ENCODE data around the gene SNCG. TPM values are rescaled to one million over a fixed set of nuclear protein-coding genes. Genes with fewer than 3 reads are reported as not detected.
A peak's percentile ranks its signal among the peaks of the same experiment; 100 is the strongest.

Gene SNCG
- total RNA-seq, 1 experiment from 2014 or later, result 7.3 TPM

GRCh38 chr10:86956848-86957448, 1.5 kb upstream of the SNCG start:
- ChIA-PET POLR2A (interaction anchor here (0.6 to 1.6 kb wide), 5 partner anchors 9 to 230 kb away, joined by 3 to 6 read pairs (median 6); partner anchors contain the start of gene ADIRF), CTCF (interaction anchor here (0.6 to 3.5 kb wide), 5 partner anchors 11 to 231 kb away, joined by 3 to 22 read pairs (median 4); partner anchors contain the start of gene ADIRF)
- no TSS peak for BruUV-seq (replicated peaks)
- Mint-ChIP-seq H3K4me3 (ENCODE audit: unreplicated experiment) (no peak overlapping the region), H3K9me3 (ENCODE audit: unreplicated experiment) (peaks cover 7% of the 10 kb centered on the region), H3K36me3 (ENCODE audit: insufficient read depth, unreplicated experiment) (no peaks in the 10 kb centered on the region), H3K4me1 (ENCODE audit: insufficient read depth, unreplicated experiment) (peaks cover 12% of the 10 kb centered on the region), H3K27ac (ENCODE audit: low read depth, unreplicated experiment) (no peak overlapping the region), H3K27me3 (ENCODE audit: insufficient read depth, unreplicated experiment) (no peaks in the 10 kb centered on the region)
- intact Hi-C loops (cut with micrococcal nuclease), result no loop called here
- DNase-seq (ENCODE audit: unreplicated experiment), result no peak
- TF ChIP-seq CTCF (IDR thresholded peaks at IDR 0.05; ENCODE audit: unreplicated experiment), result no peak

DNA sequence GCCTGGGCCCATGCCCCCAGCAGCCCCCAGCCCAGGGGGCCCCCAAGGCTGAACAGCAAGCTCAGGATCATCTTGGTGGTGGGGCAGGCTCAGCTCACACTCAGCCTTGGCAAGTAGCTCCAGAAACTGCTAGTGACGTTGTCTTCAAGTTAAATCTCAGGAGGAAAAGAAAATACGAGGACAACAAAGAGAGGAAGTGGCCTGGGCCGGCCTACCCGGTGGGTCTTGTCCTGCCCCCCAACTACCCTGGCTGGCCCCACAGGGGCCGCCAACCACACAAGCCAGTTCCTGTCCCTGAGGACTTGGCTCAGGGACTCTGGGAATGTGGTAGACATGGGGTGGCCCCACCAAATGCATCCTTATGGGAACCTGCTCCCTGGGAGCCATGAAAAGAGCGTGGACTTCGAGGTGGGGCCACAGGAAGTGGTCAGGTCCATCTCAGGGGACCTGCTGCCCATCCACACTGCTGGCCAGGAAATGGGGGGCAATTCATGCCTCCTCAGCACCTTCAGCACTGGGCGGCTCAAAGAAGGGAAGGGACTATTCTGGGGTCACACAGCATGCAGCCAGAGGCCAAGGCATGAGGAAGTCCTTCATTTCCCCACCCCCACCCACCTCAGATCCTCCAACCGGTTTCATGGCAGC, 806 bp upstream of the SNCG start, which contains the start of gene MMRN2:
Gene MMRN2 (minus strand): TSS at position 145 of the 645 bp plus-strand sequence. CDS start 74 bp downstream, at position 71.
- no peak for TF ChIP-seq CTCF (IDR thresholded peaks at IDR 0.05; ENCODE audit: unreplicated experiment)
- Mint-ChIP-seq H3K9me3 (ENCODE audit: unreplicated experiment) (peaks cover under 1% of the 10 kb centered on the region), H3K36me3 (ENCODE audit: insufficient read depth, unreplicated experiment) (no peaks in the 10 kb centered on the region), H3K4me1 (ENCODE audit: insufficient read depth, unreplicated experiment) (peaks cover 12% of the 10 kb centered on the region), H3K27me3 (ENCODE audit: insufficient read depth, unreplicated experiment) (no peaks in the 10 kb centered on the region), H3K4me3 (ENCODE audit: unreplicated experiment) (peak within 1 kb of the TSS; percentile 41), H3K27ac (ENCODE audit: low read depth, unreplicated experiment) (no peak within 1 kb of the TSS)
- ChIA-PET CTCF (interaction anchor here (0.7 to 3.5 kb wide), 4 partner anchors 10 to 130 kb away, joined by 3 to 22 read pairs (median 11); partner anchors contain the start of gene ADIRF), POLR2A (interaction anchor here (0.6 to 2.0 kb wide), 4 partner anchors 9 to 16 kb away, joined by 3 to 43 read pairs (median 6); partner anchors contain the start of gene ADIRF)
- intact Hi-C loops (cut with micrococcal nuclease), result no loop called here
- BruUV-seq (replicated peaks), result no TSS peak
- DNase-seq (ENCODE audit: unreplicated experiment), result no peak

- intact Hi-C loops (cut with micrococcal nuclease), result no loop called here
- no peaks in the 10 kb centered on the region for H3K27me3 Mint-ChIP-seq (ENCODE audit: insufficient read depth, unreplicated experiment)
- no peaks in the 10 kb centered on the region for H3K9me3 Mint-ChIP-seq (ENCODE audit: unreplicated experiment)
- ChIA-PET CTCF (interaction anchor here (0.5 to 3.5 kb wide), 6 partner anchors 8 to 21 kb away, joined by 3 to 22 read pairs (median 5); partner anchors contain the start of gene ADIRF), POLR2A (interaction anchor here (0.5 to 2.0 kb wide), 4 partner anchors 10 to 20 kb away, joined by 3 to 43 read pairs (median 3); partner anchors contain the start of gene ADIRF)
- H3K4me3 Mint-ChIP-seq (ENCODE audit: unreplicated experiment), result peak overlapping the region; percentile 57
- DNase-seq (ENCODE audit: unreplicated experiment), result peak; percentile 91
- BruUV-seq (replicated peaks), result no TSS peak
- TF ChIP-seq CTCF (IDR thresholded peaks at IDR 0.05; ENCODE audit: unreplicated experiment), result no peak
- no peaks in the 10 kb centered on the region for H3K36me3 Mint-ChIP-seq (ENCODE audit: insufficient read depth, unreplicated experiment)
- H3K27ac Mint-ChIP-seq (ENCODE audit: low read depth, unreplicated experiment), result no peak overlapping the region
- H3K4me1 Mint-ChIP-seq (ENCODE audit: insufficient read depth, unreplicated experiment), result peaks cover 12% of the 10 kb centered on the region
Observed at GRCh38 chr10:86958901-86959736, 720 bp downstream of the SNCG start.

Data from MCF 10A (cell line).